Endometrial microvascular endothelial cells (primary cell): ENCODE measurements around the gene EXTL1. TPM values are rescaled to one million over a fixed set of nuclear protein-coding genes. Genes with fewer than 3 reads are reported as not detected.

ENCODE experiments used
- in situ Hi-C: cut with HindIII; loops from 2 replicates; pipeline ENCODE4 v1.10.0; 2017; ENCODE audit warnings: low sequenced_read_pairs, low pct_unique_long_range_greater_than_20kb; ENCODE audit errors: inconsistent ontology term
- total RNA-seq: library from RNA; depleted of rRNA; stranded (reverse); fragments of >200 nt; gene quantifications from one replicate; pipeline ENCODE4 v1.2.3, GENCODE V29; 2015; ENCODE audit errors: inconsistent ontology term

The EXTL1 gene
- total RNA-seq, 1 donor from 2014 or later: not detected

GRCh38 chr1:26019641-26020315 is 1.8 kb upstream of the EXTL1 start:
- in situ Hi-C loops: no loop called here

- in situ Hi-C loops: no loop called here
These were observed 1.2 kb upstream of the EXTL1 start for GRCh38 chr1:26020330-26020768.

DNA sequence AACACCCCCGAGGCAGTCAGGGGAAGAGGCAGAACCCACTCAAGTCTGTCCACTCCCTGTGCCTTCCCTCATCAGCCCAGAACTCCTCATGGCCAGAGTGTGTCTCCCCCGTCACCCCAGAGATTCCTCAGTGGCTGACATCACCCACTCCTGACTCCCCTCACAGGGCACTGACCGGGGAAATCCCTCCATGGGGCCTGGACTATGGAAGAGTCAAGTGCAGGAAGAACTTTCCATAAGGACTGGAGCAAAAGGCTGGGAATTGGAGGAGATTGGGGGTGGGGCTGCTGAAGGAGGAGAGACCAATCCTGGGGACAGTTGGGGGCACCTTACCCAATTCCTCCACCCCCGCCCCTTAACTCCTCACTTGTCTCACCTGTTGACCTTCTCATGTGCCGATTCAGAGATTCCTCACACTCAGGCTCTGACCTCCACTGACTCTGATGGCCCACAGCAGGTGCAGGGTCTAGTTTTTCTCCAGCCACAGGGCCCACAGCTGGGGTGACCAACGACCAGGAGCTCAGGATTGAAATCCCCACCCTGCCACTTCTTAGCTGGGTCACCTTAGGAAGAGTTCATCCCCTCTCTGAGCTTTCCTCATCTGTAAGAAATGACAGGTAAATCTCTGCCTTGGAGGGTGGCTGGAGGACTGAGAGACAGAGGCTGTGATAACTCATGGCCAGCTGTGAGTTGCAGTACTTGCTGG is 481 bp upstream of the EXTL1 start:
- in situ Hi-C loops: no loop called here

GRCh38 chr1:26022404-26022779 is 817 bp downstream of the EXTL1 start:
- in situ Hi-C loops: no loop called here

GRCh38 chr1:26023009-26023408 is 1.4 kb downstream of the EXTL1 start:
- in situ Hi-C loops: no loop called here

- in situ Hi-C loops: no loop called here
These were observed 2.3 kb downstream of the EXTL1 start for GRCh38 chr1:26023826-26024225.

DNA sequence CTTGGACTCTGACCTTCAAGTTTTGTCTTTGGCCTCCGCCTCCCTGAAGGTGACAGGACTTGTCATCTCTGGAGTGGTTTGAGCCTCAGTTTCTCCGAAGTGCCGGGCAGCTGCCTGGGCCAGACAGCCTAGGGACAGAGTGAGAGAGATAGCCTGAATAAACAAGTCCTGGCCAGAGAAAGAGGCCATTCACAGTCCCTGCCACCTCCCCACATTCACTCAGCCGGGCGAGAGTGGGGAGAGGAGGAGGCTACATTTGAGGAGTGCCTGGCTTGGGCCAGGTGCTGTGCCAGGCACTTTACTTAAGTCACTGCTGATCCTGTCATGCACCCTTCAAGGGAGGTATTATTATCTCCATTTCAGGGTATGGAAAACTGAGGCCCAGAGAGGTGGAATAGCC is 3.5 kb downstream of the EXTL1 start:
- in situ Hi-C loops: no loop called here

DNA sequence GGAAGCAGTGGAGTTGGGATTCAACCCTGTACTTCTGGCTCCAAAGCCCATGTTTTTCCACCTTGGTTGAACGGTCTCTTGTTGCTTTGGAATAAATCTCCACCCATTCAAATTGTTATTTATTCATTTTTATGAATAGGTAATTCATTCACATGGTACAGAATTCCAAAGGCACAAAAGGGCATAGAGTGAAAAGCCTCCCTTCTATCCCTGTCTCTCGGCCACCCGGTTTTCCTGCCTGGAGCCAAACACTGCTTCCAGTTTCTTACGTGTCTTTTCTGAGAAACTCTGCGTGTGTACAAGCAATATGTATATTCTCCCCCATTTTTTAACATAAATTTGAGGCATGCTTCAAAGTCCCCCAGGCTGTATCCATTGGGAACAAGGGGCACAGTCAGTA is 3.9 kb downstream of the EXTL1 start:
- in situ Hi-C loops: no loop called here

- in situ Hi-C loops: no loop called here
These were observed 6.3 kb downstream of the EXTL1 start for GRCh38 chr1:26027716-26028489.

- in situ Hi-C loops: no loop called here
These were observed 7.0 kb downstream of the EXTL1 start for GRCh38 chr1:26028490-26028980.

- in situ Hi-C loops: no loop called here
These were observed 7.7 kb downstream of the EXTL1 start for GRCh38 chr1:26029054-26029863.

GRCh38 chr1:26029864-26030481 is 8.4 kb downstream of the EXTL1 start:
- in situ Hi-C loops: no loop called here

GRCh38 chr1:26031196-26031595 is 9.6 kb downstream of the EXTL1 start:
- in situ Hi-C loops: no loop called here

GRCh38 chr1:26031611-26032220 is 10.1 kb downstream of the EXTL1 start:
- in situ Hi-C loops: no loop called here

GRCh38 chr1:26032656-26033357 is 11.2 kb downstream of the EXTL1 start:
- in situ Hi-C loops: no loop called here

- in situ Hi-C loops: no loop called here
These were observed 13.1 kb downstream of the EXTL1 start for GRCh38 chr1:26034504-26035202.
